Measurements from ENCODE around the gene ABL2. TPM values are rescaled to one million over a fixed set of nuclear protein-coding genes. Genes with fewer than 3 reads are reported as not detected.

Gene ABL2
- total RNA-seq, 1 experiment from 2014 or later: 38.3 TPM

DNA sequence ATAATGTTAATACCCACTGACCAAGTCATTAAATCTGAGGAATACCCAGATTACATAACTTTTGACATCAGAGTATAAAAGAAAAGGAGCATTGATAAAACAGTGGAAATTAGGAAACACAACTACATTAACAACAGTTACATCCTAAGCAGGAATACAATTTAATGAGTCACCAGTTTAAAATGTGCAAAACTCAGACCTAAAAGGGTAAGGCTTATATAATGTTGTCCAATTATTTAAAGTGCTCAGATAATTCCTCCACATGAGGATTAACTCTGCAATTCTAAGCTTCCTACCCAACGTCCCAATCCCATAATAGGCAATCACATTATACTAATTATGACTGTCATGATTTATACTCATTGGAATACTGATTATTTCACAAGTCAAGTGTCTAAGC is 50.5 kb downstream of the ABL2 start:
- H3K9me3 ChIP-seq (ENCODE audit: control insufficient read depth, insufficient read depth, low read depth, low read length): no peaks in the 10 kb centered on the region
- ChIA-PET CTCF (interaction anchor here (0.7 kb wide), 1 partner anchor 57 kb away, joined by 3 read pairs; no protein-coding TSS in a partner anchor), POLR2A (no interaction called here)
- no TSS peak for BruUV-seq (replicated peaks)
- no peaks in the 10 kb centered on the region for H3K36me3 ChIP-seq (ENCODE audit: control insufficient read depth, insufficient read depth, low read length)
- TF ChIP-seq SIN3A (IDR thresholded peaks at IDR 0.05; ENCODE audit: borderline replicate concordance, insufficient read depth, low read depth, low read length): no peak
- TF ChIP-seq, protein P1, sequence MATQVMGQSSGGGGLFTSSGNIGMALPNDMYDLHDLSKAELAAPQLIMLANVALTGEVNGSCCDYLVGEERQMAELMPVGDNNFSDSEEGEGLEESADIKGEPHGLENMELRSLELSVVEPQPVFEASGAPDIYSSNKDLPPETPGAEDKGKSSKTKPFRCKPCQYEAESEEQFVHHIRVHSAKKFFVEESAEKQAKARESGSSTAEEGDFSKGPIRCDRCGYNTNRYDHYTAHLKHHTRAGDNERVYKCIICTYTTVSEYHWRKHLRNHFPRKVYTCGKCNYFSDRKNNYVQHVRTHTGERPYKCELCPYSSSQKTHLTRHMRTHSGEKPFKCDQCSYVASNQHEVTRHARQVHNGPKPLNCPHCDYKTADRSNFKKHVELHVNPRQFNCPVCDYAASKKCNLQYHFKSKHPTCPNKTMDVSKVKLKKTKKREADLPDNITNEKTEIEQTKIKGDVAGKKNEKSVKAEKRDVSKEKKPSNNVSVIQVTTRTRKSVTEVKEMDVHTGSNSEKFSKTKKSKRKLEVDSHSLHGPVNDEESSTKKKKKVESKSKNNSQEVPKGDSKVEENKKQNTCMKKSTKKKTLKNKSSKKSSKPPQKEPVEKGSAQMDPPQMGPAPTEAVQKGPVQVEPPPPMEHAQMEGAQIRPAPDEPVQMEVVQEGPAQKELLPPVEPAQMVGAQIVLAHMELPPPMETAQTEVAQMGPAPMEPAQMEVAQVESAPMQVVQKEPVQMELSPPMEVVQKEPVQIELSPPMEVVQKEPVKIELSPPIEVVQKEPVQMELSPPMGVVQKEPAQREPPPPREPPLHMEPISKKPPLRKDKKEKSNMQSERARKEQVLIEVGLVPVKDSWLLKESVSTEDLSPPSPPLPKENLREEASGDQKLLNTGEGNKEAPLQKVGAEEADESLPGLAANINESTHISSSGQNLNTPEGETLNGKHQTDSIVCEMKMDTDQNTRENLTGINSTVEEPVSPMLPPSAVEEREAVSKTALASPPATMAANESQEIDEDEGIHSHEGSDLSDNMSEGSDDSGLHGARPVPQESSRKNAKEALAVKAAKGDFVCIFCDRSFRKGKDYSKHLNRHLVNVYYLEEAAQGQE (IDR thresholded peaks at IDR 0.05; ENCODE audit: insufficient read depth in 1 of 2, low read depth in 2 of 2, low read length in 1 of 2): no peak
- no peak for TF ChIP-seq TCF7L2 (IDR thresholded peaks at IDR 0.05; ENCODE audit: low read depth, low read length)
- TF ChIP-seq POLR2AphosphoS5 (IDR thresholded peaks at IDR 0.05; ENCODE audit: low read depth, low read length): no peak
- TF ChIP-seq, protein P2, sequence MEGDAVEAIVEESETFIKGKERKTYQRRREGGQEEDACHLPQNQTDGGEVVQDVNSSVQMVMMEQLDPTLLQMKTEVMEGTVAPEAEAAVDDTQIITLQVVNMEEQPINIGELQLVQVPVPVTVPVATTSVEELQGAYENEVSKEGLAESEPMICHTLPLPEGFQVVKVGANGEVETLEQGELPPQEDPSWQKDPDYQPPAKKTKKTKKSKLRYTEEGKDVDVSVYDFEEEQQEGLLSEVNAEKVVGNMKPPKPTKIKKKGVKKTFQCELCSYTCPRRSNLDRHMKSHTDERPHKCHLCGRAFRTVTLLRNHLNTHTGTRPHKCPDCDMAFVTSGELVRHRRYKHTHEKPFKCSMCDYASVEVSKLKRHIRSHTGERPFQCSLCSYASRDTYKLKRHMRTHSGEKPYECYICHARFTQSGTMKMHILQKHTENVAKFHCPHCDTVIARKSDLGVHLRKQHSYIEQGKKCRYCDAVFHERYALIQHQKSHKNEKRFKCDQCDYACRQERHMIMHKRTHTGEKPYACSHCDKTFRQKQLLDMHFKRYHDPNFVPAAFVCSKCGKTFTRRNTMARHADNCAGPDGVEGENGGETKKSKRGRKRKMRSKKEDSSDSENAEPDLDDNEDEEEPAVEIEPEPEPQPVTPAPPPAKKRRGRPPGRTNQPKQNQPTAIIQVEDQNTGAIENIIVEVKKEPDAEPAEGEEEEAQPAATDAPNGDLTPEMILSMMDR (IDR thresholded peaks at IDR 0.05): no peak
- no peak overlapping the region for H3K27ac ChIP-seq (ENCODE audit: low read length)
- in situ Hi-C loops (cut with HindIII; ENCODE audit: low pct_unique_long_range_greater_than_20kb, low sequenced_read_pairs) (no loop called here), intact Hi-C loops (cut with micrococcal nuclease; ENCODE audit: unreplicated experiment) (no loop called here)
- DNase-seq (ENCODE audit: low read depth, low spot score) (no peak), ATAC-seq (no peak)
- H3K4me1 ChIP-seq (ENCODE audit: control insufficient read depth, insufficient read depth, low read length): no peaks in the 10 kb centered on the region
- H3K4me3 ChIP-seq (ENCODE audit: low read depth in 2 of 2, low read length in 2 of 2): no peak overlapping the region
- no peaks in the 10 kb centered on the region for H3K27me3 ChIP-seq (ENCODE audit: control insufficient read depth, insufficient read depth, low read length)

DNA sequence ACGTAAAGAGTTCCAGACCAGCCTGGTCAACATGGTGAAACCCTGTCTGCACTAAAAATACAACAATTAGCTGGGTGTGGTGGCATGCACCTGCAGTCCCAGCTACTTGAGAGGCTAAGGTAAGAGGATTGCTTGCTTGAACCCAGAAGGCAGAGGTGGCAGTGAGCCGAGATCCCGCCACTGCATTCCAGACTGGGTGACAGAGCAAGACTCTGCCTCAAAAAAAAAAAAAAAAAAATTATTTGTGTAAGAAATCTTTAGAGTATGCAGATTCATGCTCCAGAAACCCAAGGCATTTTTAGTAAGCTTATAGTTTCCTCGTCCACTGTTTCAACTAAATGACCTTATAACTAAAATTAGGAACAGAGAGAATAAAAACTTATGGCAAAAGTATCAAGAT is 51.3 kb downstream of the ABL2 start:
- no peak overlapping the region for H3K27ac ChIP-seq (ENCODE audit: low read length)
- no peaks in the 10 kb centered on the region for H3K4me1 ChIP-seq (ENCODE audit: control insufficient read depth, insufficient read depth, low read length)
- no peaks in the 10 kb centered on the region for H3K9me3 ChIP-seq (ENCODE audit: control insufficient read depth, insufficient read depth, low read depth, low read length)
- ChIA-PET CTCF (no interaction called here), POLR2A (no interaction called here)
- no peak for TF ChIP-seq SIN3A (IDR thresholded peaks at IDR 0.05; ENCODE audit: borderline replicate concordance, insufficient read depth, low read depth, low read length)
- TF ChIP-seq TCF7L2 (IDR thresholded peaks at IDR 0.05; ENCODE audit: low read depth, low read length): no peak
- TF ChIP-seq POLR2AphosphoS5 (IDR thresholded peaks at IDR 0.05; ENCODE audit: low read depth, low read length): no peak
- TF ChIP-seq, protein P1 (IDR thresholded peaks at IDR 0.05; ENCODE audit: insufficient read depth in 1 of 2, low read depth in 2 of 2, low read length in 1 of 2): no peak
- TF ChIP-seq, protein P2 (IDR thresholded peaks at IDR 0.05): no peak
- no peak overlapping the region for H3K4me3 ChIP-seq (ENCODE audit: low read depth in 2 of 2, low read length in 2 of 2)
- in situ Hi-C loops (cut with HindIII; ENCODE audit: low pct_unique_long_range_greater_than_20kb, low sequenced_read_pairs) (no loop called here), intact Hi-C loops (cut with micrococcal nuclease; ENCODE audit: unreplicated experiment) (no loop called here)
- H3K36me3 ChIP-seq (ENCODE audit: control insufficient read depth, insufficient read depth, low read length): no peaks in the 10 kb centered on the region
- no peak for ATAC-seq
- no TSS peak for BruUV-seq (replicated peaks)
- no peak for DNase-seq (ENCODE audit: low read depth, low spot score)
- no peaks in the 10 kb centered on the region for H3K27me3 ChIP-seq (ENCODE audit: control insufficient read depth, insufficient read depth, low read length)

Data from Panc1 (cell line).